SK-N-MC (cell line): ENCODE data around the gene QRICH2.
"Not testable (repeated sequence)": the region's sequence is repeated elsewhere in the genome, so short reads cannot be mapped to it uniquely, and the experiment has no call there.

Source experiments
- DNase-seq: peaks from one replicate; pipeline ENCODE4 v3.0.0-alpha.2; 2011; ENCODE audit warnings: low read depth, low spot score
- H3K27ac ChIP-seq: fragments of 200-600 bp; sonication (generic); 2 replicates; pipeline ENCODE4 v1.5.1; 2016; ENCODE audit warnings: mixed run types
- H3K36me3 ChIP-seq: fragments of 200-600 bp; sonication (generic); 2 replicates; pipeline ENCODE4 v1.6.1; 2017; ENCODE audit warnings: antibody characterized with exemption, low read length, mixed read lengths; ENCODE audit not compliant: insufficient read depth
- H3K4me3 ChIP-seq: fragments of 200-600 bp; sonication (generic); 2 replicates; pipeline ENCODE4 v1.5.1; 2016
- H3K9ac ChIP-seq: fragments of 200-600 bp; sonication (generic); 2 replicates; pipeline ENCODE4 v1.8.0; 2017; ENCODE audit warnings: mixed run types, mixed read lengths; ENCODE audit not compliant: insufficient read length
- H3K9me3 ChIP-seq: fragments of 200-600 bp; sonication (generic); 2 replicates; pipeline ENCODE4 v1.6.1; 2017; ENCODE audit warnings: low read depth, mild to moderate bottlenecking, antibody characterized with exemption, low read length, moderate library complexity, mixed read lengths
- EZH2 ChIP-seq: fragments of 200-600 bp; sonication (generic); IDR thresholded peaks from one replicate; pipeline ENCODE4 v1.6.1; 2017; ENCODE audit warnings: antibody characterized with exemption
- FOXP2 ChIP-seq: optimal IDR thresholded peaks from 2 replicates; pipeline ENCODE3; 2011; ENCODE audit warnings: mild to moderate bottlenecking, moderate library complexity; ENCODE audit not compliant: insufficient read depth; ENCODE audit errors: extremely low read length, control extremely low read depth
- POLR2AphosphoS5 ChIP-seq: IDR thresholded peaks from 2 replicates; pipeline ENCODE4 v1.6.1; 2012; ENCODE audit warnings: mild to moderate bottlenecking, low read depth, low read length, borderline replicate concordance

Gene QRICH2

DNA sequence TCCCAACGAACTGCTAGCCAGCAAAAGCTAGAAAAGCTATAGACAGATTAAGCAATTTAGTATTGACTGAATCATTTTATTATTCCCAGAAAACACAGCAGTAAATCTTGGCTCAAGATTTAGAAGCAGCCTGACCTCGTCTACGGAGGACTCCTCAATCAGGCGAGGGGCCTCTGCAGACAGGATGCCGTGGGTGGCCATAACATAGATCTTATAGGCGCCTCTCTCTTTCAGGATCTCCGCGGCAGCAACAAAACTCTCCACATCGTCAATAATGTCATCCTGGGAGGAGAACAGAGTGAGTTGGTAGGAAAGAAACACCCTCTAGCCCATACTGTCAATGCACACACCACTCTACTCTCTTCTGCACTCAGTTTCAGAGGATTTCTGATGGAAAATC lies 4.7 kb upstream of the QRICH2 start:
- TF ChIP-seq FOXP2, result no peak
- TF ChIP-seq POLR2AphosphoS5, result no peak
- no peak for TF ChIP-seq EZH2
- Histone ChIP-seq H3K9me3 (no peaks in the 10 kb centered on the region), H3K9ac (no peak overlapping the region), H3K4me3 (no peak overlapping the region), H3K36me3 (peaks cover 30% of the 10 kb centered on the region; the same call in 1 of the 2 replicates), H3K27ac (no peak overlapping the region)
- DNase-seq, result no peak

DNA sequence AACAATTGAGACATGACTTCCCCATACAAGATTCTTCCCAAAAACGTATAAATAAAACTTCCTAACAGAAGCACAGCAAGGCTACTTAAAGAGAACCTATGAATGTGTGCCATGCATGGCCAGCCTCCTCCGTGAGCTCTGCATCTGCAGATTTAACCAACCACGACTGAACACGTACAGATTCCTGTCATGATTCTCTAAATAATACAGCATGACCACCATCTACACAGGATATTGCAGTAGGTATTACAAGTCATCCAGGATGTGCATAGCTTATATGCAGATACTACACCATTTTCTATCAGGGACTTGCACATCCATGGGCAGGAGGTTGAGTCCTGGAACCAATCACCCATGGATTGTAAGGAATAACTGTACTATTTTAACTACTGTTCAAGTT lies 1.4 kb upstream of the QRICH2 start:
- Histone ChIP-seq H3K9ac (no peak overlapping the region), H3K9me3 (no peaks in the 10 kb centered on the region), H3K4me3 (no peak overlapping the region), H3K27ac (no peak overlapping the region), H3K36me3 (peaks cover 30% of the 10 kb centered on the region; the same call in 1 of the 2 replicates)
- TF ChIP-seq POLR2AphosphoS5 (no peak), FOXP2 (no peak), EZH2 (no peak)
- DNase-seq, result no peak

DNA sequence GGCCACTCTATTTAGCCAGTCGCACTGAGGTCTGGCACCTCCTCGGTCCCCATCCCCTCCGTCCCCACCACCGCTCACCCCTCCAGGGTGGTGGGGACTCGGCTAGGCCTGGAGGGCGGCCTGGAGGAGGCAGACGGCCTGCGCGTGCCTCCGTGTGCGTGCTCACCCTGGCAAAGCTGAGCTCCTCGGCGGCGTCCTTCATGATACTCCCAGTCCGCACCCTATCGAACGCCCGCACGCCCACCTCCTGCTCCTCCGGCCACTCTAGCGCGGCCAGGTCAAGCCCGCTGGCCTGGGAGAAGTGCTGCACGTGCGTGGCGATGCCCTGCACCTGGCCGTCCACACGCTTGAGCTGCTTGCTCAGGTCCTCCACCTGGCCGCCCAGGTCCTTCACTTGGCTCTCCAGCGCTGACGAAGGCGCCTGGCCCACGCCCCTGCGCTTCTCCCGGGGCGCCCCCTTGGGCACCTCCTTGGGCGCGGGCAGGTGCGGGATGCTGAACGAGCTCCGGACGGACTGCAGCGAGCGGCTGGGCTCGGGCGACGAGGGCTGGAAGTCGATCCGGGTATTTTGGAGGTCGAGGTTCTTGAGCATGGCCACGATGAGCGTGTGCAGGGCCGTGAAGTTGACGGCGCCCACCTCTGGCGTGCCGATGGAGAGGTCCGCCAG lies 644 bp downstream of the QRICH2 start:
- TF ChIP-seq POLR2AphosphoS5 (no peak), EZH2 (no peak), FOXP2 (no peak)
- no peaks in the 10 kb centered on the region for H3K9me3 ChIP-seq
- DNase-seq, result no peak
- no peak overlapping the region for H3K9ac ChIP-seq
- H3K27ac ChIP-seq, result no peak overlapping the region
- H3K4me3 ChIP-seq, result no peak overlapping the region
- peaks cover 16% of the 10 kb centered on the region; the same call in 1 of the 2 replicates for H3K36me3 ChIP-seq

DNA sequence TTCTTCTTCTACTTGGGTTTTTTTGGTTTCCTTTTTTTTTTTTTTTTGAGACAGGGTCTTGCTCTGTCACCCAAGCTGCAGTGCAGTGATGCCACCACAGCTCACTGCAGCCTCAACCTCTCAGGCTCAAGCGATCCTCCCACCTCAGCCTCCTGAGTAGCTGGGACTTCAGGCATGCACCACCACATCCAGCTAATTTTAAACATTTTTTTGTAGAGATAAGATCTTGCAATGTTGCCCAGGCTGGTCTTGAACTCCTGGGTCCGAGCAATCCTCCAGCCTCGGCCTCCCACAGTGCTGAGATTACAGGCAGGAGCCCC lies 3.0 kb downstream of the QRICH2 start:
- H3K27ac ChIP-seq, H3K9me3 ChIP-seq, H3K4me3 ChIP-seq, DNase-seq, H3K9ac ChIP-seq, H3K36me3 ChIP-seq: not testable (repeated sequence)

DNA sequence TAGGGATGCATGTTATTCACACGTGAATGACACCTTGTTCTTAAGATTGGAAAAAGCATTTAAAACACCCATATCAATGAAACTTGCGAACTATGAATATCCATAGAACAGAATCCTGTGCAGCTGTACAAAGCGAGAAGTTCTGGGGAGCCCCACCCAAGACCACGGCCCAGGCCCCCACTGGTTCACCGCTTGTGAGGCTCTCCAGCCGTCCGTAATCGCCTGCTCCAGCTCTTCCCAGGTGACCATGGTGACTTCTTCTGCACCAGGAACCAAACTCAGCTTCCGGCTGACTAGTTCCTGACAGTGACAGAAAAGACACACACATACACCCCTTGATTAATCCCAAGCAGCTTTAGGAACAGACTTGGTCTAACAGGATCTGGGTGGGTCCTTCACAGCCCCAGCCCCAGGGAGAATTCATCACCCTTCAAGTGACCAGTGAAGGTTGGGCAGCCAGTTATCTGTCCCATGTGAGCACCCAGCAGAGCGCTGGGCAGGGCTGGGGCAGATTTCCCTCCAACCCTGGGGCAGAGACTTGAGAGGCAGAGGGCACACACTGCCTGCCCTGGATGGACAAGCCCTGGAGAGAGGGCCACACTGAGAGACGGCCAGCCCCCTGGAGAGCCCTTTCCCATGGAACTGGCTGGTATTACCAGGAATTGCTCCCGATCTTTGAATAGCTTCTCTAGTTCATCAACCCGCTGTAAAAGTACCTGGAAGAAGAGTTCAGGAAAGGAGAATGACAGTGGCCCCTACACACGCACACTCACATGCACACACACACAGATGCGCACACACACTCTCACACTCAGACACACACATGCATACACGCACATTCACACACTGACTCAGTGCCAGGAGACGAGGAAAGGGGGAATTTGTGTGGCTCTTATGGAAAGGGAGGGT lies 3.6 kb downstream of the QRICH2 start:
- Histone ChIP-seq H3K36me3 (no peaks in the 10 kb centered on the region), H3K9me3 (no peaks in the 10 kb centered on the region), H3K27ac (no peak overlapping the region), H3K9ac (no peak overlapping the region), H3K4me3 (no peak overlapping the region)
- TF ChIP-seq FOXP2, result no peak
- no peak for TF ChIP-seq POLR2AphosphoS5
- TF ChIP-seq EZH2, result no peak
- no peak for DNase-seq

DNA sequence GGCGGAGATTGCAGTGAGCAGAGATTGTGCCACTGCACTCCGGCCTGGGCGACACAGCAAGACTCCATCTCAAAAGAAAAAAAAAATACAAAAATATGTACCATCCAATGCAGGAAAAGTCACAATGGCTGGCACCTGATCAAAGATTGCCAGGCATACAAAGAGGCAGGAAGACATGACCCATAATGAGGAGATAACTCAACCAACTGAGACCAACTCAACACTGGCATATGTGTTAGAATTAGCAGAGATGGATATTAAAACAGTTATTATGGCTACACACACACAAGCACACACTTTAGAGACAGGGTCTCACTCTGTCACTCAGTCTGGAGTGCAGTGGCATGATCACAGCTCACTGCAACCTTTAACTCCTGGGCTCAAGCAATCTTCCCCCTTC lies 10.6 kb downstream of the QRICH2 start:
- no peak overlapping the region for H3K9ac ChIP-seq
- no peak overlapping the region for H3K4me3 ChIP-seq
- H3K9me3 ChIP-seq, result no peaks in the 10 kb centered on the region
- no peaks in the 10 kb centered on the region for H3K36me3 ChIP-seq
- no peak overlapping the region for H3K27ac ChIP-seq
- TF ChIP-seq FOXP2 (no peak), EZH2 (no peak)
- no peak for DNase-seq

DNA sequence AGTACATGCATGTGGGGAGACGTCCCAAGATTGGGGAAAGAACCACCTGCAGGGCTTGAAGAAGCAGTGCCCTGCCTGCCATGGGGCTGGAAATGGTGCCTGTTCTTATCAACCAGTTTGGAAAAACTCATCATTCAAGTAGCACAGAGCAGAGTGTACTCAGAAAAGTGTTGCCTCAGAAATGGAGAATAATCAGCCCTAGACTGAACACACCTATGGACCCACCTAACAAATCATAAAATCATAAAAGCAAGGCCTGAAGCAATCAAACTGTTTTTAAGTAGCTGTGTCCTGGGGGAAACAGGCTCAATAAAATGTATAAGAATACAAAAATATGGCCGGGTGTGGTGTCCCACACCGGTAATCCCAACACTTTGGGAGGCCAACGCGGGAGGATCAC lies 11.2 kb downstream of the QRICH2 start:
- TF ChIP-seq FOXP2 (no peak), EZH2 (no peak), POLR2AphosphoS5 (no peak)
- no peak overlapping the region for H3K27ac ChIP-seq

DNA sequence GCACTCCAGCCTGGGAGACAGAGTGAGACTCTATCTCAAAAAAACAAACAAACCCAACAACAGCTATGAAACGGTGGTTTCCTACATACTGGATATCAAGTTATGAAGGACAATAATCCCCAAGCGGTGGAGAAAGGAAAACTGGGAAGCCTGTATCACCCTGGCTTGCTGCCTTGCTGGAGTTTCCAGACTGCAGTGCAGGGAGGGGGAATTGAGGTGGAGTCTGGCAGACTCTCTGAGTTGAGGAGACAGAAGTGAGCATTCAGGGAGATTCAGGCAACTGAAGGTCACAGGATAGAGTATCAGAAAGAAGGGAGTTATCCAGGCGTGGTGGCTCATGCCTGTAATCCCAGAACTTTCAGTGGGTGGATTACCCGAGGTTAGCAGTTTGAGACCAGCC lies 11.9 kb downstream of the QRICH2 start:
- Histone ChIP-seq H3K4me3 (no peak overlapping the region), H3K36me3 (no peaks in the 10 kb centered on the region), H3K27ac (no peak overlapping the region), H3K9ac (no peak overlapping the region), H3K9me3 (no peaks in the 10 kb centered on the region)
- no peak for DNase-seq
- TF ChIP-seq POLR2AphosphoS5, result no peak
- no peak for TF ChIP-seq EZH2
- no peak for TF ChIP-seq FOXP2

More for the DNA sequence above, 11.2 kb downstream of the QRICH2 start:
- Histone ChIP-seq H3K9me3 (no peaks in the 10 kb centered on the region), H3K4me3 (no peak overlapping the region), H3K36me3 (no peaks in the 10 kb centered on the region), H3K9ac (no peak overlapping the region)
- DNase-seq, result no peak
